D341Med (cell line): Measurements from ENCODE around the gene SRD5A3.

ENCODE experiments used
- DNase-seq: peaks from one replicate; pipeline ENCODE4 v3.0.0; 2012; ENCODE audit warnings: low spot score

The SRD5A3 gene

GRCh38 chr4:55407764-55408163, 61.7 kb downstream of the SRD5A3 start:
- DNase-seq: no peak

- peak; percentile 52 for DNase-seq
Observed at GRCh38 chr4:55409468-55410171, 63.6 kb downstream of the SRD5A3 start.

- no peak for DNase-seq
Observed at GRCh38 chr4:55410431-55410830, 64.4 kb downstream of the SRD5A3 start.

GRCh38 chr4:55411621-55412020, 65.6 kb downstream of the SRD5A3 start:
- no peak for DNase-seq

GRCh38 chr4:55416176-55416575, 70.1 kb downstream of the SRD5A3 start:
- no peak for DNase-seq
